SU-DHL-6 (cell line): Measurements from ENCODE around the gene LCN10.

ENCODE experiments used
- H2AFZ ChIP-seq: fragments of 200-600 bp; sonication (generic); 2 replicates; pipeline ENCODE4 v1.6.1; 2014; ENCODE audit warnings: low read depth, mild to moderate bottlenecking, moderate library complexity, mixed read lengths, antibody characterized with exemption, low read length; ENCODE audit not compliant: severe bottlenecking
- H3F3A ChIP-seq: fragments of 200-600 bp; shearing (Covaris generic); 2 replicates; pipeline ENCODE4 v1.6.0; 2016; ENCODE audit warnings: antibody characterized with exemption, mild to moderate bottlenecking; ENCODE audit not compliant: insufficient read depth
- H3K27ac ChIP-seq: fragments of 200-600 bp; sonication (generic); 2 replicates; pipeline ENCODE4 v1.5.1; 2016; ENCODE audit warnings: low read depth, mild to moderate bottlenecking, low read length, moderate library complexity, mixed read lengths
- H3K27me3 ChIP-seq: fragments of 200-600 bp; sonication (generic), shearing (Covaris generic); 2 replicates; pipeline ENCODE4 v1.6.0; 2014; ENCODE audit warnings: mild to moderate bottlenecking, low read length
- H3K36me3 ChIP-seq: fragments of 200-600 bp; sonication (generic); 2 replicates; pipeline ENCODE4 v1.6.1; 2014; ENCODE audit warnings: mild to moderate bottlenecking, low read length, mixed read lengths
- H3K4me2 ChIP-seq: fragments of 300-600, 200-600 bp; shearing (Covaris generic), sonication (generic); 2 replicates; pipeline ENCODE4 v1.6.0; 2014; ENCODE audit warnings: low read length, low read depth, mild to moderate bottlenecking; ENCODE audit not compliant: poor library complexity, severe bottlenecking
- H3K4me3 ChIP-seq: fragments of 200-600 bp; sonication (generic); 2 replicates; pipeline ENCODE4 v1.5.1; 2014; ENCODE audit warnings: antibody characterized with exemption, low read length, mild to moderate bottlenecking, mixed read lengths; ENCODE audit not compliant: insufficient read depth, poor library complexity, severe bottlenecking
- H3K79me2 ChIP-seq: fragments of 200-600 bp; sonication (generic); 2 replicates; pipeline ENCODE4 v1.6.1; 2014; ENCODE audit warnings: mild to moderate bottlenecking, low read length, moderate library complexity; ENCODE audit not compliant: insufficient read depth
- H3K9ac ChIP-seq: fragments of 200-600 bp; sonication (generic); 2 replicates; pipeline ENCODE4 v1.7.0; 2014; ENCODE audit warnings: mild to moderate bottlenecking, low read length
- H3K9me2 ChIP-seq: fragments of 200-600 bp; sonication (generic); replicated peaks from 2 replicates; pipeline ENCODE4 v1.6.1; 2014; ENCODE audit warnings: low read length; ENCODE audit not compliant: insufficient read depth
- H3K9me3 ChIP-seq: fragments of 200-600 bp; sonication (generic); 2 replicates; pipeline ENCODE4 v1.6.1; 2014; ENCODE audit warnings: low read length, mixed read lengths; ENCODE audit not compliant: insufficient read depth
- H4K20me1 ChIP-seq: fragments of 200-600 bp; sonication (generic); 2 replicates; pipeline ENCODE4 v1.6.1; 2014; ENCODE audit warnings: low read depth, mild to moderate bottlenecking, antibody characterized with exemption, low read length, moderate library complexity, mixed read lengths
- CTCF ChIP-seq: fragments of 200-600 bp; sonication (generic); IDR thresholded peaks from one replicate; pipeline ENCODE4 v1.5.1; 2017; ENCODE audit warnings: antibody characterized with exemption, mild to moderate bottlenecking, low read length, moderate library complexity; ENCODE audit not compliant: insufficient read depth, poor library complexity, severe bottlenecking
- EZH2phosphoT487 ChIP-seq: fragments of 200-600 bp; sonication (generic), shearing (Covaris generic); conservative IDR thresholded peaks from 2 replicates; pipeline ENCODE4 v1.6.1; 2018; ENCODE audit warnings: mild to moderate bottlenecking, antibody characterized with exemption, low read length, moderate library complexity, mixed read lengths

The LCN10 gene

GRCh38 chr9:136745389-136746154 lies 2.8 kb upstream of the LCN10 start:
- no peak overlapping the region for H3K27ac ChIP-seq
- H3K27me3 ChIP-seq = no peaks in the 10 kb centered on the region; the same call in 1 of the 2 replicates
- H3K4me3 ChIP-seq = no peak overlapping the region
- no peak overlapping the region for H3K9ac ChIP-seq
- no peaks in the 10 kb centered on the region for H3K9me3 ChIP-seq
- H3K36me3 ChIP-seq = no peaks in the 10 kb centered on the region
- H3K9me2 ChIP-seq = no peaks in the 10 kb centered on the region
- H4K20me1 ChIP-seq = no peaks in the 10 kb centered on the region
- no peaks in the 10 kb centered on the region for H3F3A ChIP-seq
- TF ChIP-seq EZH2phosphoT487 (no peak), CTCF (no peak)
- no peaks in the 10 kb centered on the region for H3K79me2 ChIP-seq
- no peak overlapping the region for H3K4me2 ChIP-seq
- H2AFZ ChIP-seq = no peak overlapping the region

- H3K36me3 ChIP-seq = no peaks in the 10 kb centered on the region
- no peak overlapping the region for H3K4me3 ChIP-seq
- no peaks in the 10 kb centered on the region for H3F3A ChIP-seq
- H3K9me2 ChIP-seq = no peaks in the 10 kb centered on the region
- no peaks in the 10 kb centered on the region for H3K79me2 ChIP-seq
- no peaks in the 10 kb centered on the region for H3K9me3 ChIP-seq
- TF ChIP-seq CTCF (no peak), EZH2phosphoT487 (no peak)
- H3K9ac ChIP-seq = no peak overlapping the region
- H3K27me3 ChIP-seq = no peaks in the 10 kb centered on the region; the same call in 1 of the 2 replicates
- no peak overlapping the region for H3K4me2 ChIP-seq
- H3K27ac ChIP-seq = no peak overlapping the region
- no peaks in the 10 kb centered on the region for H4K20me1 ChIP-seq
- H2AFZ ChIP-seq = no peak overlapping the region
Measured at GRCh38 chr9:136744773-136745172, 2.0 kb upstream of the LCN10 start.

- no peak overlapping the region for H3K4me2 ChIP-seq
- no peak overlapping the region for H3K9ac ChIP-seq
- TF ChIP-seq CTCF (no peak), EZH2phosphoT487 (no peak)
- no peaks in the 10 kb centered on the region for H3K9me3 ChIP-seq
- no peak overlapping the region for H2AFZ ChIP-seq
- no peaks in the 10 kb centered on the region for H3K79me2 ChIP-seq
- no peaks in the 10 kb centered on the region for H3F3A ChIP-seq
- no peaks in the 10 kb centered on the region for H4K20me1 ChIP-seq
- H3K27ac ChIP-seq = no peak overlapping the region
- no peaks in the 10 kb centered on the region; the same call in 1 of the 2 replicates for H3K27me3 ChIP-seq
- no peaks in the 10 kb centered on the region for H3K9me2 ChIP-seq
- no peak overlapping the region for H3K4me3 ChIP-seq
- H3K36me3 ChIP-seq = no peaks in the 10 kb centered on the region
Measured at GRCh38 chr9:136743639-136744211, 985 bp upstream of the LCN10 start.
